Measurements from ENCODE around the gene PABPN1L. TPM values are rescaled to one million over a fixed set of nuclear protein-coding genes. Genes with fewer than 3 reads are reported as not detected.
A peak's percentile ranks its signal among the peaks of the same experiment; 100 is the strongest.

The PABPN1L gene
- total and polyA plus RNA-seq, 9 of the 15 experiments (the other 6 are each of a cell fraction or from before 2014, with no cell fraction given): 0.11 to 0.32 TPM; not detected in 7

- TF ChIP-seq TCF7 (IDR thresholded peaks at IDR 0.05; ENCODE audit: borderline replicate concordance): no peak
- no peak for TF ChIP-seq KHSRP (IDR thresholded peaks at IDR 0.05)
- no peak for TF ChIP-seq NFE2 (IDR thresholded peaks at IDR 0.05; ENCODE audit: low read depth)
- TF ChIP-seq ZNF639 (CRISPR knock-in tag; conservative IDR thresholded peaks at IDR 0.05 in 1 of 2, IDR thresholded peaks at IDR 0.05 in 1 of 2): no peak
- TF ChIP-seq POLR2AphosphoS5 (IDR thresholded peaks at IDR 0.05; ENCODE audit: control insufficient read depth, insufficient read depth, low read depth, low read length): 0 out of 2 replicates have a peak, but pooled peaks have one; percentile 19
- TF ChIP-seq ZNF212 (CRISPR knock-in tag; IDR thresholded peaks at IDR 0.05): no peak
- no peak for TF ChIP-seq HMGN3 (IDR thresholded peaks at IDR 0.05; ENCODE audit: borderline replicate concordance, extremely low read depth, insufficient read length, low read depth, low read length)
- TF ChIP-seq ILF3 (IDR thresholded peaks at IDR 0.05; ENCODE audit: borderline replicate concordance): no peak
- no peak for TF ChIP-seq PCBP1 (IDR thresholded peaks at IDR 0.05; ENCODE audit: low read depth, low read length, poor library complexity, severe bottlenecking)
- no peak for TF ChIP-seq MXI1 (IDR thresholded peaks at IDR 0.05; ENCODE audit: low read depth, low read length)
- no peak for TF ChIP-seq NCOA1 (IDR thresholded peaks at IDR 0.05; ENCODE audit: low read depth)
- TF ChIP-seq ZNF57 (CRISPR knock-in tag; IDR thresholded peaks at IDR 0.05): no peak
- no peak for TF ChIP-seq SP2 (IDR thresholded peaks at IDR 0.05; ENCODE audit: extremely low read depth, low read depth, low read length, poor library complexity, severe bottlenecking)
- TF ChIP-seq E2F4 (CRISPR knock-in tag; IDR thresholded peaks at IDR 0.05; ENCODE audit: low read depth): no peak
- TF ChIP-seq MEIS2 (IDR thresholded peaks at IDR 0.05; ENCODE audit: partially characterized antibody): no peak
- no peak for TF ChIP-seq ZNF174 (CRISPR knock-in tag; IDR thresholded peaks at IDR 0.05)
- no peak for TF ChIP-seq ZNF277 (CRISPR knock-in tag; IDR thresholded peaks at IDR 0.05; ENCODE audit: borderline replicate concordance)
- peak; percentile 58; the same call in 1 of the 2 replicates for TF ChIP-seq ZNF592 (IDR thresholded peaks at IDR 0.05)
- no peak for TF ChIP-seq DACH1 (IDR thresholded peaks at IDR 0.05; ENCODE audit: partially characterized antibody)
- TF ChIP-seq FOXJ2 (tag; IDR thresholded peaks at IDR 0.05): no peak
- no peak for TF ChIP-seq RBM22 (IDR thresholded peaks at IDR 0.05; ENCODE audit: low read depth, low read length, poor library complexity, severe bottlenecking)
Observed at GRCh38 chr16:88839026-88839529, 27.4 kb downstream of the PABPN1L start (continued).

Measured in K562 (cell line).